Activated CD4-positive, alpha-beta memory T cell treated with anti-CD3 and anti-CD28 coated beads, Interleukin-2, amount 10 ng/mL, durations not matched to agents 7 days and 5 days (primary cell): ENCODE data around the gene HMCN2. TPM values are rescaled to one million over a fixed set of nuclear protein-coding genes. Genes with fewer than 3 reads are reported as not detected.

ENCODE experiments used
- CTCF ChIA-PET: fragments of 350-600 bp; sonication (Branson Sonifier 250); formaldehyde crosslinking; loops from one replicate; lab custom pipeline; 2021; ENCODE audit warnings: antibody characterized with exemption, inconsistent platforms; lab: Charles Lee
- POLR2A ChIA-PET: fragments of 350-600 bp; sonication (Branson Sonifier 250); formaldehyde crosslinking; loops from one replicate; lab custom pipeline; 2021; ENCODE audit warnings: antibody characterized with exemption; lab: Charles Lee
- DNase-seq: peaks from one replicate; pipeline ENCODE4 v3.0.0-alpha.2; 2020
- H3K27ac Mint-ChIP-seq: one replicate; pipeline ENCODE4 v1.8.0; 2021; ENCODE audit warnings: mild to moderate bottlenecking, mixed read lengths
- H3K27me3 Mint-ChIP-seq: one replicate; pipeline ENCODE4 v1.8.0; 2021; ENCODE audit warnings: mixed read lengths
- H3K36me3 Mint-ChIP-seq: one replicate; pipeline ENCODE4 v1.8.0; 2021; ENCODE audit warnings: low read depth, mixed read lengths
- H3K4me1 Mint-ChIP-seq: one replicate; pipeline ENCODE4 v1.8.0; 2021; ENCODE audit warnings: mixed read lengths
- H3K4me3 Mint-ChIP-seq: one replicate; pipeline ENCODE4 v1.8.0; 2021; ENCODE audit warnings: mild to moderate bottlenecking, mixed read lengths
- H3K9me3 Mint-ChIP-seq: one replicate; pipeline ENCODE4 v1.8.0; 2021; ENCODE audit warnings: mixed read lengths
- total RNA-seq, 2 experiments: library from RNA; stranded (reverse); gene quantifications; one replicate each; pipeline ENCODE4 v1.2.3, GENCODE V29; 2021

The HMCN2 gene
- total RNA-seq, 2 experiments from 2014 or later, result not detected

DNA sequence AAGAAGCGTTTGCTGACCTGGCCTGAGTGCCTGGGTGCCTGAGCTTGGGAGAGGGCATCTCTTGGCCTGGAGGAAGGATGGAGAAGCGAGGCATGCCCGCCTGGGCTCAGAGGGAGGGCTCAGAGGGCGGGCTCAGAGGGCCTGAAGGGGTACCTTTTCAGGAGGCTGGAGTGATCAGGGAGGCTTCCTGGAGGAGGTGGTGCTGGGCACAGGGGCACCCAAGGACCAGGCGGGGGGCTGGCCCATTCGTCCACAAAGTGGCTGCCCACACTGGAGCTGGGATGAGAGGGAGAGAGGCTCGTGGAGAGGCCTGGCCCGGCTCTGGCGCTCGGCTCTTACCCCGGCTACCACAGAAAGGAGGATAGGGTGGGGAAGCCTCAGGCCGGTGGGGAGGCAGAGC lies 212.0 kb downstream of the HMCN2 start:
- ChIA-PET CTCF (no interaction called here), POLR2A (no interaction called here)
- Mint-ChIP-seq H3K4me3 (no peak overlapping the region), H3K4me1 (no peaks in the 10 kb centered on the region), H3K9me3 (no peaks in the 10 kb centered on the region), H3K27ac (no peak overlapping the region), H3K27me3 (peaks cover 4% of the 10 kb centered on the region), H3K36me3 (no peaks in the 10 kb centered on the region)
- DNase-seq, result no peak

DNA sequence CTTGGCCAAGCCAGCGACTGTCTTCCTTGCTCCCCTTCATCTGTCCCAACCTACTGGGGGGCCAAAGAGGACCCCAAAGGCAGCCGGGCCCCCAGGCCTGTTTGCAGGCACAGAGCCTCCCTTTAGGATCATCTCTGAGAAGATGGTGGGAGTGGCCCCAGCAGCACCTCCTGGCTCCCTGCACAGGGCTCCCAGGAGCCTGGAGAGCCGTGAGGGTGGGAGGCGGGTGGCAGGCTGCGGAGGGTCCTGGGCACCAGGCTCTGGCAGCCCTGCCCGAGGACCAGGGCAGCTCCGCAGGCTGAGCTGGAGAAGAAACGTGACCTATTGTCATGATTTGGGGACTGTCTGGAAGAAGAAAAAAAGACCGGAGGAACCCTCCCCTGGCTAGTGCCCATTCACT lies 212.6 kb downstream of the HMCN2 start:
- CTCF ChIA-PET, result no interaction called here
- DNase-seq, result no peak
- peaks cover 9% of the 10 kb centered on the region for H3K27me3 Mint-ChIP-seq
- no peaks in the 10 kb centered on the region for H3K4me1 Mint-ChIP-seq
- no peak overlapping the region for H3K27ac Mint-ChIP-seq
- no peak overlapping the region for H3K4me3 Mint-ChIP-seq
- POLR2A ChIA-PET, result no interaction called here
- H3K36me3 Mint-ChIP-seq, result no peaks in the 10 kb centered on the region
- H3K9me3 Mint-ChIP-seq, result no peaks in the 10 kb centered on the region

DNA sequence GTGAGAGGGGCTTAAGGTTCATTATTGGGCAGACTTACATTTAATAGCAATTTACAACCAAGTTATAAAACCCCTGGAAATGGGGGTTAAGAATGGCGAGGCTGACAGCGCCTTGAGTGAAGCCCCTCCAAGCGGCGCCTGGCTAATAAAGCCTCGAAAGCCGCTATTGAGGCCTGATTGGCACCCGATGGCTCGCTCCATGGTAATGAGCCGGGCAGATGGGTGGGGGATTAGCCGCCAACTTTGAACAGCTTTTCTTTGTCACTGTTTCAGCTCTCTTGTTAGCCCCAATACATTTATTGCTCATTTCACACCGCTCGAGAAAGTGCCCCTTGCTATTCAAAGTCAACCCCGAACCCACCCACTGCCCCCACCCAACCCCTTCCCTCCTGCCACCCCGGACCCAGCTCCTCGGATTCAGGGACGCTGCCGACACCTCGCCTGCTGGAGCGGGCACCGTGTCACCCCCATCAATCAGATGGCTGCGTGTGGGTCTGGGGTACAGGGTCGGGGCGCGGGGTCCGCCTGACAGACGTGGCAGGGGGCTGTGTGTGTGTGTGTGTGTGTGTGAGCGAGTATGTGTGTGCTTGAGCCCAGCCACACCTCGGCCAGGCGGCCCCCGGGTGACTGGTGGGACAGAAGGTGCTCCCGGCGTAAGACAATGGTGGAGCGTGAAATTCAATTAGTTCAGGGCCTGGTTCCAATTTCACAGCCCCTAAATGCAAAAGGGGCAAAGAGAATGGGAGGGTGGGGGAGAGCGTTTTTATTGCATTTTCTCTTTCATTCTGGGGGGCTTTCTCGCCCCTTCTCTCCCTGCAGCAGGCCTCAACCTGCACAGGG lies 213.4 kb downstream of the HMCN2 start:
- H3K4me1 Mint-ChIP-seq, result no peaks in the 10 kb centered on the region
- no peak overlapping the region for H3K4me3 Mint-ChIP-seq
- ChIA-PET POLR2A (no interaction called here), CTCF (no interaction called here)
- no peaks in the 10 kb centered on the region for H3K9me3 Mint-ChIP-seq
- H3K36me3 Mint-ChIP-seq, result no peaks in the 10 kb centered on the region
- no peak overlapping the region for H3K27ac Mint-ChIP-seq
- no peak for DNase-seq
- peaks cover 14% of the 10 kb centered on the region for H3K27me3 Mint-ChIP-seq

DNA sequence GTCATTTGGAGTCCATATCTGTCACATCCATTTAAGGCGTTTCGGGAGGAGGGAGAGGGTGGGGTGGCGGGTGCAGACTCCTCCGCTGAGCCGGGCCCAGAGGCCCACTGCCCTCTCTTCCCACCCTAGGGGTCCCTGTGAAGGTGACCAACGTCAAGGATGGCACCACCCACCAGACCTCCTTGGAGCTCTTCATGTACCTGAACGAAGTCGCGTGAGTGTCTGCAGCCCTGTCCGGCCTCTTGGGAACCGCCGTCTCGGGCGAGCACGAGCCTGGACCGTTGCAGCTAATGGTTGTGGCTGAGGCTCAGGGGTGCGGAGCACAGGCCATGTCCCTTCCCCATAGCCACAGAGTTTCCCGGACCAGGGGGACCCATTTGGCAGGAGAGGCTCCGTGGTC lies 214.0 kb downstream of the HMCN2 start:
- no peak overlapping the region for H3K27ac Mint-ChIP-seq
- peaks cover 19% of the 10 kb centered on the region for H3K27me3 Mint-ChIP-seq
- no peak overlapping the region for H3K4me3 Mint-ChIP-seq
- ChIA-PET CTCF (no interaction called here), POLR2A (no interaction called here)
- no peaks in the 10 kb centered on the region for H3K36me3 Mint-ChIP-seq
- no peaks in the 10 kb centered on the region for H3K9me3 Mint-ChIP-seq
- DNase-seq, result no peak
- H3K4me1 Mint-ChIP-seq, result no peaks in the 10 kb centered on the region

DNA sequence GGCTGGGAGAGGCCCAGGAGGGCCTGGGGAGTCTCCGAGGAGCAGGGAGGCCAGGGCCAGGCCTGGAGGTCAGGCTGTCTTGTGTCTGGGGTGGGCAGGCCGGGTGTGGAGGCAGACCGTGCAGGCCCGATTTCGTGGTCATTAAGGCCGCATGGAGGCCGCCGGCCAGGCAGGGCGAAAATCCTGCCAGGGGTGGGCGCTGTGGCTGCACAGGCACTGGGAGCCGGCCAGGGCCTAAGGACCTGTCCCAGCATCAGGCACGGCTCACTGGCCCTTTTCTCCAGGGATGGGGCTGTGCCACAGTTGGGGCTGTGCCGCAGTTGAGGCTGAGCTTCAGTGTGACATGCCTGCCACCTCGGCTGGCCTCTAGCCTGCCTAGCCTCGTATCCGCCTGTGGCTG lies 215.1 kb downstream of the HMCN2 start:
- ChIA-PET POLR2A (no interaction called here), CTCF (no interaction called here)
- H3K9me3 Mint-ChIP-seq, result no peaks in the 10 kb centered on the region
- H3K27ac Mint-ChIP-seq, result no peak overlapping the region
- H3K36me3 Mint-ChIP-seq, result no peaks in the 10 kb centered on the region
- H3K27me3 Mint-ChIP-seq, result peaks cover 19% of the 10 kb centered on the region
- H3K4me3 Mint-ChIP-seq, result no peak overlapping the region
- no peak for DNase-seq
- H3K4me1 Mint-ChIP-seq, result no peaks in the 10 kb centered on the region

DNA sequence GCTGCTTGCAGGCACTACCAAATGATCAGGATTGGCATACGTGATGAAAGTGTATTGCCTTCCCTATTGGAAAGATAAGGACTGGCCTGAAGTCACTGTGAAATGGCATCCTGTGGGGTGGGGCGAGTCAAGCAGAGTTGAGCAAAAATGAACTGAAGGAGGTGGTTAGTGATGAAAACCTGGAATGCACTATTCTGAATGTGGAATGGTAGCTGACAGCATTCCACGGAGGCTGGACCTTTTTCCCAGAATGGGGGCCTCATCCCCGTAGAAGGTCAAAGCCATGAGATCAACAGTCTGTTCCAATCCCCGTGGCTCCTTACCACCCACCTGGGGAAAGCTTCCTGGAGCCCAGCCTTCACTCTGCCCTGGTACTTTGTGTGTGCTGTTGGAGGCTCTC lies 216.9 kb downstream of the HMCN2 start:
- Mint-ChIP-seq H3K27ac (no peak overlapping the region), H3K27me3 (peaks cover 19% of the 10 kb centered on the region), H3K4me3 (no peak overlapping the region), H3K36me3 (no peaks in the 10 kb centered on the region), H3K9me3 (no peaks in the 10 kb centered on the region), H3K4me1 (no peaks in the 10 kb centered on the region)
- CTCF ChIA-PET, result no interaction called here
- DNase-seq, result no peak
- POLR2A ChIA-PET, result interaction anchor here (0.6 kb wide), 1 partner anchor 191 kb away, joined by 3 read pairs; no protein-coding TSS in a partner anchor

DNA sequence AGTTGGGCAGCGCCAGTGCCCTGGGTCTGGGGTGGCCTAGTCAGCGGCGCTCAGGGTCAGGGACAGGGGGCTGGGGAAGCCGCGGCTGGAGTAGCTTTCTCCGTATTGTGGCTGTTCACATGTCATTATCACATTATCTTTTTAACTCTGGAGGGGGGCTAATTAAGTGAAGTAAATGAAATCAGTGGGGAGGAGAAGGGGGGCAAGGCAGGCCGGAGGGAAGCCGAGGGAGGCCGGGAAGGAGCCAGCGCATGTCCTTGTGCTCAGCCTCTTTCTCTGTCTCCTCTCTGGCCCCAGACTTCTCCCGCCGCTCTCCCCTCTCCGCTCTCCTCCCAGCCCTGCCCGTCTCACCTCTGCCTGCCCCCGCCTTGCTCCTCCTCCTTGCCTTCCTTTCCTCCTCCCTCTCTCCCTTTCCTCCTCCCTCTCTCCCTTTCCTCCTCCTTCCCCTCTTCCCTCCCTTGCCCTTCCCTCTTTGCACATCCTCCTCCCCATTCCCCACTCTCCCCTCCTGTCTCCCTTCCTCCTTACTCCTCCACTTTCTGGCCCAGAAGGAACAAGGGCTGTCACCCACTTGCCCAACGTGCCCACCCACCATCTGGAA lies 217.9 kb downstream of the HMCN2 start:
- no peaks in the 10 kb centered on the region for H3K9me3 Mint-ChIP-seq
- no peaks in the 10 kb centered on the region for H3K36me3 Mint-ChIP-seq
- H3K27me3 Mint-ChIP-seq, result peaks cover 19% of the 10 kb centered on the region
- DNase-seq, result no peak
- POLR2A ChIA-PET, result no interaction called here
- no peak overlapping the region for H3K4me3 Mint-ChIP-seq
- CTCF ChIA-PET, result no interaction called here
- no peak overlapping the region for H3K27ac Mint-ChIP-seq
- H3K4me1 Mint-ChIP-seq, result no peaks in the 10 kb centered on the region

Other genes with a start within 250 kb of the HMCN2 start
- 100 to 1,000 TPM; 208 to 213 TPM for gene FNBP1, start 222.6 kb upstream of the HMCN2 start, total RNA-seq
- 10 to 100 TPM; 25.1 to 26.3 TPM for gene GPR107, start 211.9 kb upstream of the HMCN2 start, total RNA-seq
- gene NCS1, start 93.4 kb upstream of the HMCN2 start, total RNA-seq, result 1 to 10 TPM; 2.8 to 3.1 TPM
- gene ASS1, start 179.2 kb downstream of the HMCN2 start, total RNA-seq, result 10 to 100 TPM in 1 of 2 experiments, 1 to 10 TPM in 1; 8.6 to 10.1 TPM